Progenitor cell of endocrine pancreas (in vitro differentiated cells): ENCODE data around the gene HNF4A. TPM values are rescaled to one million over a fixed set of nuclear protein-coding genes. Genes with fewer than 3 reads are reported as not detected.

Experiments used
- DNase-seq: peaks from one replicate; pipeline ENCODE4 v3.0.0; 2021; ENCODE audit warnings: low spot score; ENCODE audit not compliant: unreplicated experiment
- H3K27ac Mint-ChIP-seq: 2 replicates; pipeline ENCODE4 v1.8.0; 2021; ENCODE audit warnings: mild to moderate bottlenecking, moderate library complexity, mixed read lengths
- H3K27me3 Mint-ChIP-seq: 2 replicates; pipeline ENCODE4 v1.8.0; 2021; ENCODE audit warnings: mixed read lengths
- H3K36me3 Mint-ChIP-seq: 2 replicates; pipeline ENCODE4 v1.8.0; 2022; ENCODE audit warnings: mixed read lengths; ENCODE audit not compliant: insufficient read depth
- H3K4me1 Mint-ChIP-seq: 2 replicates; pipeline ENCODE4 v1.8.0; 2021; ENCODE audit warnings: low read depth, mixed read lengths
- H3K4me3 Mint-ChIP-seq: 2 replicates; pipeline ENCODE4 v1.8.0; 2021; ENCODE audit warnings: low read depth, mild to moderate bottlenecking, moderate library complexity, mixed read lengths
- H3K9me3 Mint-ChIP-seq: 2 replicates; pipeline ENCODE4 v1.8.0; 2021; ENCODE audit warnings: low read depth, mixed read lengths
- CTCF ChIP-seq: fragments of 200-600 bp; sonication (generic); IDR thresholded peaks from one replicate; pipeline ENCODE4 v1.5.0; 2021; ENCODE audit warnings: antibody characterized with exemption, mild to moderate bottlenecking; ENCODE audit not compliant: unreplicated experiment
- total RNA-seq: library from RNA; stranded (reverse); gene quantifications from 2 replicates; pipeline ENCODE4 v1.2.1, GENCODE V29; 2021

HNF4A gene
- total RNA-seq, 1 donor from 2014 or later: 72.9 TPM

DNA sequence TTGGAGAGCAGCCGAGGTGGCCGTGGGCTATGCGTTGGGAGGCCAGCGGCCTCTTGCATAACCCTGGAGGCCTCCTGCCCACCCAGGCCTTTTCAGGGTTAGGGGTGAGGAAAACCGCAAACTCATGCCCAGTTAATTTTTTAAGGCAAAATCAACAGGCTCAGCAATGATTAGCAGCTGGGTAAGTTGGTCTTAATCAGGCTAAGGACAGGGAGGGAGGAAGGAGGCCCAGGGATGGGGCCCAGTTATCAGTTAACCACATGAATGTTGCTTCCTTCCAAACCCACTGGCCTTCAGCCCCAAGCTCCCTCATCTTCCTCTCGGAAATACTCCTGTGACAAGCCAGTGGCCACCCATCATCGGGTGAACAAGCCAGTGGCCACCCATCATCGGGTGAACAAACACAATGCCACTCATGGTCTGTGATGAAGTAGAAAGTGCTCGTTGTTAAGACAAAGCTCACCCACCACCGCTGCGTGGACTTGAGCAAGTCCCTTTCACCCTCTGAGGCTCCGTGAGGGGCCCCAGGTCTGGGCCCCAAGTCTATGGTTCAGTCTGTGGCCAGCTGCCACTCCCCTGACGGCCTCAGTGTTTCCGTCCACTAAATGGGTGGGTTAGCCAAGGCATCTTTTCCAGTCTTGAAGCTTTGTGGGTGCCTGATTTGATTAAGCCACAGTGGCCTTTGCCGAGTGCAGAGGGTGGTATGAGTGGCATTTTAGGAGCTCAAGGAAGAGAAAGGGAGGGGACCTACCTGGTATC is 39.4 kb downstream of the HNF4A start:
- no peak overlapping the region for H3K4me3 Mint-ChIP-seq
- TF ChIP-seq CTCF: no peak
- DNase-seq: no peak
- peaks cover 19% of the 10 kb centered on the region for H3K4me1 Mint-ChIP-seq
- H3K9me3 Mint-ChIP-seq: no peaks in the 10 kb centered on the region
- H3K27me3 Mint-ChIP-seq: no peaks in the 10 kb centered on the region
- H3K27ac Mint-ChIP-seq: peak overlapping the region; percentile 75
- no peaks in the 10 kb centered on the region for H3K36me3 Mint-ChIP-seq

DNA sequence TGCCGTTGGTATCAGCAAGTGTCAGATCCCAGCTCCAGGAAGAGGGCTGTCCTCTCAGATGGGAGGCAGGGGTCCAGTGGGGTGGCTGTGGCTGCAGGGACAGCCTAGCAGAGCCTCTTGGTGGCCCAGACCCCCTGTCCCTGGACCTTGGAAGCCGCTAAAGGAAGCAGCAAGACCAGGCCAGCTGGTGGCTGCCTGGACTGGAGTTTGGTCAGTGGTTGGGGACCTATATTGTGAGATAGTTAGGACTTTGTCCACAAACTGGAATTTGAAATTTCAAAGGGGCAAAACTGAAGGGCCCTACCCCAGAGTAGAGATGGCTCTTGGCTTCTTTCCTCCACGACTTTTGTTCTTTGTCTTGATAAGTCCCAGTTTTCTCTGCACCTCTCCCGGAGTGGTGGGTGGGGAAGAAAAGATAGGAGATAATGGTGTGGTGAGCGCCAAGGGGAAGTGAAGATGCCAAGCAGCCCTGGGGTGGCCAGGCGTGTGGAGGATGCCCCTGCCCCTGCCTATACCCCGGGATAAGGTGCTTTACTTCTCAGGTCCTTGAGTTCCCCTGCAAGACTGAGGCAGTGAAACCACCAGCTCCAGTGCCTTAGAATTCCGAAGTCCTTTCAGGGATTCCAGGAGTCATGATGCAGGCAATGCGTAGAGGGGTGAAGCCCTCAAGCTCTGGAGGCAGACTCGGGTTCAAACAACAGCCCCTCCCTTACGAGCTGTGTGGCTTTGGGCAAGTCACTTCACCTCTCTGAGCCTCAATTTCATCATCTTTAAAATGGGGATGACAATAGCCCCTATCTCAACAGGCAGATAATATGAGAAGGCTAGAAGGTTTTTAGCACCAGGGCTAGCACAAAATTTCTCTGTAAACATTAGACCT is 40.2 kb downstream of the HNF4A start:
- no peak for TF ChIP-seq CTCF
- H3K27ac Mint-ChIP-seq: no peak overlapping the region
- H3K27me3 Mint-ChIP-seq: no peaks in the 10 kb centered on the region
- DNase-seq: no peak
- no peaks in the 10 kb centered on the region for H3K9me3 Mint-ChIP-seq
- no peaks in the 10 kb centered on the region for H3K36me3 Mint-ChIP-seq
- H3K4me3 Mint-ChIP-seq: no peak overlapping the region
- peaks cover 27% of the 10 kb centered on the region for H3K4me1 Mint-ChIP-seq

GRCh38 chr20:44396369-44397130 is 41.1 kb downstream of the HNF4A start:
- H3K9me3 Mint-ChIP-seq: no peaks in the 10 kb centered on the region
- no peak for TF ChIP-seq CTCF
- no peak overlapping the region for H3K4me3 Mint-ChIP-seq
- H3K27me3 Mint-ChIP-seq: no peaks in the 10 kb centered on the region
- H3K4me1 Mint-ChIP-seq: peaks cover 35% of the 10 kb centered on the region
- no peak overlapping the region for H3K27ac Mint-ChIP-seq
- H3K36me3 Mint-ChIP-seq: no peaks in the 10 kb centered on the region
- no peak for DNase-seq

DNA sequence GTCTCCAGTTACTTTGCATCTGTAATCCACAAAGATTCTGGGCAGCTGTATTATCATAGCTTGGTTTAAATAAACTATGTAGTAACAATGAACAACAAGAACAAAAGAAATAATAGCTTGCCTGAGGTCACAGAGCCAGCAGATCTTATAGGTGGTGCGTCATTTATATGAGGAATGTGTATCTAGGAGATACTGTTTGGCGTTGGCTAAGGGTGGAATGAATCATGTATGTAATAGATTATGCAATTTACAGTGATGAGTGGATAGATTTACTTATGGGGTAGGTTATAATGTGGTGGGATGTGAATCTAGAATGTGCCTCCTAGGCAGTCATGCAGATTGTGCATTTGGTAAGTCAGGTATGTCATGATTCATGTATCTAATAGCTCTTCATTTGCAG is 42.8 kb downstream of the HNF4A start:
- Mint-ChIP-seq H3K36me3 (no peaks in the 10 kb centered on the region), H3K27ac (no peak overlapping the region), H3K27me3 (no peaks in the 10 kb centered on the region), H3K4me3 (no peak overlapping the region), H3K9me3 (no peaks in the 10 kb centered on the region), H3K4me1 (peaks cover 41% of the 10 kb centered on the region)
- DNase-seq: no peak
- TF ChIP-seq CTCF: no peak

GRCh38 chr20:44399446-44399845 is 43.9 kb downstream of the HNF4A start:
- peak overlapping the region; percentile 12 for H3K27ac Mint-ChIP-seq
- no peaks in the 10 kb centered on the region for H3K36me3 Mint-ChIP-seq

More at GRCh38 chr20:44399446-44399845, 43.9 kb downstream of the HNF4A start:
- no peaks in the 10 kb centered on the region for H3K27me3 Mint-ChIP-seq
- H3K9me3 Mint-ChIP-seq: no peaks in the 10 kb centered on the region
- DNase-seq: no peak
- no peak overlapping the region for H3K4me3 Mint-ChIP-seq
- TF ChIP-seq CTCF: no peak
- H3K4me1 Mint-ChIP-seq: peaks cover 35% of the 10 kb centered on the region
